Osteoblast (primary cell): ENCODE data around the gene CX3CL1. TPM values are rescaled to one million over a fixed set of nuclear protein-coding genes. Genes with fewer than 3 reads are reported as not detected.

Experiments
- DNase-seq: peaks from one replicate; pipeline ENCODE4 v3.0.0; 2011; ENCODE audit warnings: low spot score, mixed read lengths; ENCODE audit not compliant: insufficient read length; ENCODE audit errors: missing footprints
- H2AFZ ChIP-seq: 2 replicates; pipeline ENCODE4 v1.6.0; 2011; ENCODE audit warnings: mild to moderate bottlenecking, low read length
- H3K27ac ChIP-seq: 2 replicates; pipeline ENCODE4 v1.5.1; 2011; ENCODE audit warnings: mild to moderate bottlenecking, low read depth, low read length, moderate library complexity
- H3K27me3 ChIP-seq: 2 replicates; pipeline ENCODE4 v1.6.0; 2012; ENCODE audit warnings: mild to moderate bottlenecking, control low read depth, inconsistent platforms, low read length, moderate library complexity; ENCODE audit not compliant: insufficient read depth
- H3K36me3 ChIP-seq: 2 replicates; pipeline ENCODE4 v1.5.1; 2011; ENCODE audit warnings: mild to moderate bottlenecking, low read length, control low read depth, moderate library complexity; ENCODE audit not compliant: insufficient read depth
- H3K4me1 ChIP-seq: 2 replicates; pipeline ENCODE4 v1.5.1; 2011; ENCODE audit warnings: mild to moderate bottlenecking, low read length, control low read depth, moderate library complexity; ENCODE audit not compliant: insufficient read depth
- H3K4me2 ChIP-seq: 2 replicates; pipeline ENCODE4 v1.6.0; 2011; ENCODE audit warnings: mild to moderate bottlenecking, low read length; ENCODE audit not compliant: insufficient read depth
- H3K4me3 ChIP-seq: fragments of 200-600 bp; sonication (generic); 3 replicates; pipeline ENCODE4 v1.5.1; 2012; ENCODE audit warnings: mild to moderate bottlenecking, low read length, inconsistent platforms; ENCODE audit not compliant: insufficient read depth
- H3K79me2 ChIP-seq: 2 replicates; pipeline ENCODE4 v1.6.0; 2012; ENCODE audit warnings: mild to moderate bottlenecking, low read length, control low read depth, inconsistent platforms; ENCODE audit not compliant: insufficient read depth
- H3K9me3 ChIP-seq: 2 replicates; pipeline ENCODE4 v1.5.1; 2011; ENCODE audit warnings: low read depth, low read length, control low read depth
- H4K20me1 ChIP-seq: 2 replicates; pipeline ENCODE4 v1.6.0; 2012; ENCODE audit warnings: mild to moderate bottlenecking, low read length, control low read depth; ENCODE audit not compliant: insufficient read depth
- CTCF ChIP-seq: IDR thresholded peaks from 2 replicates; pipeline ENCODE4 v1.5.1; 2011; ENCODE audit warnings: mild to moderate bottlenecking, low read depth, low read length, moderate library complexity; ENCODE audit errors: extremely low read depth
- total RNA-seq: library from RNA; depleted of rRNA; stranded (reverse); fragments of >200 nt; gene quantifications from 2 replicates; pipeline ENCODE4 v1.2.3, GENCODE V29; 2012

CX3CL1 gene
- under 0.01 TPM in 1 of 2 replicates, not detected in the other for total RNA-seq

GRCh38 chr16:57372372-57373116 lies at the start of gene CX3CL1:
Gene CX3CL1, plus strand, starts transcription at chr16:57372490. Its CDS starts 79 bp downstream, at chr16:57372569.
- Histone ChIP-seq H2AFZ (no peak within 1 kb of the TSS), H3K27me3 (peaks cover 30% of the 10 kb centered on the region)

GRCh38 chr16:57324749-57325148 lies 47.5 kb upstream of the CX3CL1 start:
- no peaks in the 10 kb centered on the region for H3K79me2 ChIP-seq
- no peaks in the 10 kb centered on the region for H4K20me1 ChIP-seq
- no peak overlapping the region for H2AFZ ChIP-seq
- no peaks in the 10 kb centered on the region for H3K36me3 ChIP-seq
- no peaks in the 10 kb centered on the region for H3K4me1 ChIP-seq
- no peak for DNase-seq
- no peak for TF ChIP-seq CTCF
- H3K4me2 ChIP-seq = no peak overlapping the region
- H3K9me3 ChIP-seq = no peaks in the 10 kb centered on the region
- no peaks in the 10 kb centered on the region for H3K27me3 ChIP-seq
- no peak overlapping the region for H3K4me3 ChIP-seq
- no peak overlapping the region for H3K27ac ChIP-seq

More at GRCh38 chr16:57372372-57373116, at the start of gene CX3CL1:
- no peaks in the 10 kb centered on the region for H4K20me1 ChIP-seq
- peaks cover 14% of the 10 kb centered on the region for H3K4me1 ChIP-seq
- no peak within 1 kb of the TSS for H3K27ac ChIP-seq
- H3K4me3 ChIP-seq = peak within 1 kb of the TSS; percentile 22
- peak; percentile 88 for DNase-seq
- H3K36me3 ChIP-seq = no peaks in the 10 kb centered on the region
- H3K79me2 ChIP-seq = no peaks in the 10 kb centered on the region
- no peaks in the 10 kb centered on the region for H3K9me3 ChIP-seq
- no peak for TF ChIP-seq CTCF
- peak within 1 kb of the TSS; percentile 55 for H3K4me2 ChIP-seq

- H4K20me1 ChIP-seq = no peaks in the 10 kb centered on the region
- H3K79me2 ChIP-seq = no peaks in the 10 kb centered on the region
- H3K4me1 ChIP-seq = no peaks in the 10 kb centered on the region
- no peaks in the 10 kb centered on the region for H3K9me3 ChIP-seq
- H3K27me3 ChIP-seq = no peaks in the 10 kb centered on the region
- DNase-seq = no peak
- no peaks in the 10 kb centered on the region for H3K36me3 ChIP-seq
- no peak overlapping the region for H3K4me3 ChIP-seq
- H3K27ac ChIP-seq = no peak overlapping the region
- no peak for TF ChIP-seq CTCF
- no peak overlapping the region for H3K4me2 ChIP-seq
- H2AFZ ChIP-seq = no peak overlapping the region
These were observed 46.8 kb upstream of the CX3CL1 start for GRCh38 chr16:57325458-57325857.

- Histone ChIP-seq H3K27ac (no peak overlapping the region), H3K9me3 (no peaks in the 10 kb centered on the region), H3K4me1 (no peaks in the 10 kb centered on the region), H3K4me3 (no peak overlapping the region), H3K4me2 (no peak overlapping the region), H3K36me3 (no peaks in the 10 kb centered on the region), H2AFZ (no peak overlapping the region), H4K20me1 (no peaks in the 10 kb centered on the region), H3K27me3 (peaks cover 15% of the 10 kb centered on the region), H3K79me2 (no peaks in the 10 kb centered on the region)
- DNase-seq = no peak
- no peak for TF ChIP-seq CTCF
These were observed 42.5 kb upstream of the CX3CL1 start for GRCh38 chr16:57329718-57330327.
